ENCODE measurements around the gene PEX5.

Gene PEX5

GRCh38 chr12:7189398-7190267, at the start of gene PEX5:
Gene PEX5, plus strand, starts transcription at chr12:7189686. Its CDS starts 692 bp downstream, at chr12:7190378.
- peak; percentile 51 for DNase-seq (ENCODE audit: low read depth)

GRCh38 chr12:7141351-7142005, 48.0 kb upstream of the PEX5 start:
- DNase-seq (ENCODE audit: low read depth), result no peak

- DNase-seq (ENCODE audit: low read depth), result no peak
Observed at GRCh38 chr12:7142056-7142644, 47.3 kb upstream of the PEX5 start.

GRCh38 chr12:7142809-7143465, 46.5 kb upstream of the PEX5 start:
- no peak for DNase-seq (ENCODE audit: low read depth)

- no peak for DNase-seq (ENCODE audit: low read depth)
Observed at GRCh38 chr12:7143564-7143963, 45.9 kb upstream of the PEX5 start.

GRCh38 chr12:7144414-7145120, 44.9 kb upstream of the PEX5 start:
- no peak for DNase-seq (ENCODE audit: low read depth)

- DNase-seq (ENCODE audit: low read depth), result no peak
Observed at GRCh38 chr12:7145671-7146070, 43.8 kb upstream of the PEX5 start.

- DNase-seq (ENCODE audit: low read depth), result no peak
Observed at GRCh38 chr12:7146228-7146627, 43.3 kb upstream of the PEX5 start.

GRCh38 chr12:7146906-7147305, 42.6 kb upstream of the PEX5 start:
- DNase-seq (ENCODE audit: low read depth), result no peak

- no peak for DNase-seq (ENCODE audit: low read depth)
Observed at GRCh38 chr12:7150356-7150755, 39.1 kb upstream of the PEX5 start.

GRCh38 chr12:7150841-7151240, 38.6 kb upstream of the PEX5 start:
- no peak for DNase-seq (ENCODE audit: low read depth)

GRCh38 chr12:7151532-7151931, 38.0 kb upstream of the PEX5 start:
- no peak for DNase-seq (ENCODE audit: low read depth)

- DNase-seq (ENCODE audit: low read depth), result no peak
Observed at GRCh38 chr12:7152818-7153217, 36.7 kb upstream of the PEX5 start.

GRCh38 chr12:7154042-7154441, 35.4 kb upstream of the PEX5 start:
- DNase-seq (ENCODE audit: low read depth), result no peak

- no peak for DNase-seq (ENCODE audit: low read depth)
Observed at GRCh38 chr12:7154901-7155470, 34.5 kb upstream of the PEX5 start.

- no peak for DNase-seq (ENCODE audit: low read depth)
Observed at GRCh38 chr12:7155471-7156034, 33.9 kb upstream of the PEX5 start.

- DNase-seq (ENCODE audit: low read depth), result no peak
Observed at GRCh38 chr12:7156259-7157197, 33.0 kb upstream of the PEX5 start.

GRCh38 chr12:7157391-7157790, 32.1 kb upstream of the PEX5 start:
- DNase-seq (ENCODE audit: low read depth), result no peak

- no peak for DNase-seq (ENCODE audit: low read depth)
Observed at GRCh38 chr12:7158781-7159609, 30.5 kb upstream of the PEX5 start.
